H9 (cell line): ENCODE data around the gene EPHA3. TPM values are rescaled to one million over a fixed set of nuclear protein-coding genes. Genes with fewer than 3 reads are reported as not detected.

Source experiments
- DNase-seq: peaks from one replicate; pipeline ENCODE4 v3.0.0-alpha.2; 2017
- H2AFZ ChIP-seq: one replicate; pipeline ENCODE4 v1.6.1; 2013; ENCODE audit warnings: mild to moderate bottlenecking, low read length, control low read depth, moderate library complexity
- H2AK5ac ChIP-seq: 2 replicates; pipeline ENCODE4 v1.6.1; 2013; ENCODE audit warnings: low read length, control low read depth, mixed read lengths; ENCODE audit not compliant: insufficient read length
- H2BK120ac ChIP-seq: one replicate; pipeline ENCODE4 v1.6.1; 2013; ENCODE audit warnings: low read depth, mild to moderate bottlenecking, low read length, control low read depth, inconsistent platforms; ENCODE audit not compliant: poor library complexity, severe bottlenecking
- H2BK12ac ChIP-seq: 2 replicates; pipeline ENCODE4 v1.6.1; 2013; ENCODE audit warnings: low read length, control low read depth, mixed read lengths, low read depth; ENCODE audit not compliant: insufficient read length
- H2BK15ac ChIP-seq: 2 replicates; pipeline ENCODE4 v1.6.1; 2013; ENCODE audit warnings: low read depth, low read length, control low read depth
- H2BK20ac ChIP-seq: one replicate; pipeline ENCODE4 v1.6.1; 2013; ENCODE audit warnings: low read depth, mild to moderate bottlenecking, low read length, control low read depth, inconsistent platforms; ENCODE audit not compliant: poor library complexity, severe bottlenecking
- H2BK5ac ChIP-seq: 2 replicates; pipeline ENCODE4 v1.6.1; 2013; ENCODE audit warnings: low read length, control low read depth, mixed read lengths; ENCODE audit not compliant: insufficient read length
- H3K14ac ChIP-seq: 2 replicates; pipeline ENCODE4 v1.6.1; 2013; ENCODE audit warnings: low read length, control low read depth; ENCODE audit not compliant: insufficient read depth
- H3K18ac ChIP-seq: 2 replicates; pipeline ENCODE4 v1.6.1; 2013; ENCODE audit warnings: low read depth, mild to moderate bottlenecking, mixed read lengths, low read length, control low read depth; ENCODE audit not compliant: insufficient read length
- H3K23ac ChIP-seq: 2 replicates; pipeline ENCODE4 v1.6.1; 2013; ENCODE audit warnings: low read length, control low read depth, mixed read lengths, low read depth; ENCODE audit not compliant: insufficient read length
- H3K23me2 ChIP-seq: 2 replicates; pipeline ENCODE4 v1.6.1; 2013; ENCODE audit warnings: low read depth, mild to moderate bottlenecking, mixed read lengths, low read length, control low read depth; ENCODE audit not compliant: insufficient read length, poor library complexity, severe bottlenecking
- H3K27ac ChIP-seq: 2 replicates; pipeline ENCODE4 v1.5.1; 2013; ENCODE audit warnings: low read length, control low read depth, mixed read lengths, low read depth; ENCODE audit not compliant: insufficient read length
- H3K27me3 ChIP-seq: 2 replicates; pipeline ENCODE4 v1.6.1; 2013; ENCODE audit warnings: low read length, control low read depth, inconsistent platforms; ENCODE audit not compliant: insufficient read depth
- H3K4ac ChIP-seq: 2 replicates; pipeline ENCODE4 v1.6.1; 2013; ENCODE audit warnings: low read depth, mild to moderate bottlenecking, control low read depth, inconsistent platforms, low read length, moderate library complexity
- H3K4me1 ChIP-seq: 2 replicates; pipeline ENCODE4 v1.6.1; 2013; ENCODE audit warnings: low read length, control low read depth, inconsistent platforms; ENCODE audit not compliant: insufficient read depth
- H3K4me2 ChIP-seq: 2 replicates; pipeline ENCODE4 v1.6.1; 2013; ENCODE audit warnings: low read length, control low read depth, mixed read lengths; ENCODE audit not compliant: insufficient read length, insufficient read depth
- H3K56ac ChIP-seq: 2 replicates; pipeline ENCODE4 v1.6.1; 2013; ENCODE audit warnings: low read depth, mild to moderate bottlenecking, mixed read lengths, low read length, control low read depth; ENCODE audit not compliant: insufficient read length
- H3K79me1 ChIP-seq: 2 replicates; pipeline ENCODE4 v1.6.1; 2013; ENCODE audit warnings: low read depth, mild to moderate bottlenecking, moderate library complexity, low read length, control low read depth, inconsistent platforms; ENCODE audit not compliant: insufficient read depth, poor library complexity, severe bottlenecking
- H3K79me2 ChIP-seq: 2 replicates; pipeline ENCODE4 v1.6.1; 2013; ENCODE audit warnings: low read length, control low read depth, inconsistent platforms; ENCODE audit not compliant: insufficient read depth
- H3K9ac ChIP-seq: 2 replicates; pipeline ENCODE4 v1.6.1; 2013; ENCODE audit warnings: low read length, control low read depth, mixed read lengths; ENCODE audit not compliant: insufficient read length; ENCODE audit errors: extremely low read depth
- H3K9me3 ChIP-seq: one replicate; pipeline ENCODE4 v1.6.1; 2013; ENCODE audit warnings: low read depth, low read length, inconsistent platforms; ENCODE audit not compliant: control insufficient read depth
- H3T11ph ChIP-seq: one replicate; pipeline ENCODE4 v1.6.1; 2013; ENCODE audit warnings: mild to moderate bottlenecking, low read length, control low read depth, inconsistent platforms
- H4K20me1 ChIP-seq: one replicate; pipeline ENCODE4 v1.6.1; 2013; ENCODE audit not compliant: control insufficient read depth, insufficient read length, insufficient read depth
- H4K5ac ChIP-seq: 2 replicates; pipeline ENCODE4 v1.6.1; 2013; ENCODE audit warnings: low read depth, mild to moderate bottlenecking, mixed read lengths, low read length, control low read depth; ENCODE audit not compliant: insufficient read length
- H4K8ac ChIP-seq: replicated peaks from 2 replicates; pipeline ENCODE4 v1.6.1; 2013; ENCODE audit warnings: low read length, control low read depth, mixed read lengths, low read depth; ENCODE audit not compliant: insufficient read length
- H4K91ac ChIP-seq: 2 replicates; pipeline ENCODE4 v1.6.1; 2013; ENCODE audit warnings: low read depth, mild to moderate bottlenecking, moderate library complexity, mixed read lengths, low read length, control low read depth; ENCODE audit not compliant: insufficient read length
- H3K27ac Mint-ChIP-seq, 3 experiments: 2 replicates in 2 of 3; 3 replicates in 1 of 3; pipeline ENCODE4 v1.8.0; 2020 to 2021; ENCODE audit warnings: mixed read lengths in 3 of 3, mild to moderate bottlenecking in 1 of 3, moderate library complexity in 1 of 3
- H3K27me3 Mint-ChIP-seq: 2 replicates; pipeline ENCODE4 v1.8.0; 2021; ENCODE audit warnings: low read depth, mild to moderate bottlenecking, moderate library complexity, mixed read lengths
- H3K36me3 Mint-ChIP-seq, 3 experiments: 2 replicates in 2 of 3; 3 replicates in 1 of 3; pipeline ENCODE4 v1.8.0; 2020 to 2021; ENCODE audit warnings: low read depth in 3 of 3, mixed read lengths in 3 of 3; ENCODE audit not compliant: insufficient read depth in 1 of 3
- H3K4me1 Mint-ChIP-seq, 2 experiments: 2 replicates each; pipeline ENCODE4 v1.8.0; 2020; ENCODE audit warnings: mixed read lengths in 2 of 2
- H3K4me3 Mint-ChIP-seq, 2 experiments: 2 replicates in 1 of 2; 3 replicates in 1 of 2; pipeline ENCODE4 v1.8.0; 2020 to 2021; ENCODE audit warnings: mild to moderate bottlenecking in 2 of 2, mixed read lengths in 2 of 2, moderate library complexity in 1 of 2
- H3K9me3 Mint-ChIP-seq, 2 experiments: 2 replicates in 1 of 2; 3 replicates in 1 of 2; pipeline ENCODE4 v1.8.0; 2020; ENCODE audit warnings: mild to moderate bottlenecking in 2 of 2, mixed read lengths in 2 of 2, moderate library complexity in 1 of 2
- WGBS: extraction: QIAGEN DNeasy Blood & Tissue Kit; methylation state at CpG from one replicate; pipeline ENCODE4 v1.1.7; 2013; ENCODE audit warnings: missing lambda C conversion rate, low lambda C conversion rate, mixed read lengths; ENCODE audit not compliant: insufficient read length; ENCODE audit errors: extremely low coverage; 5-methylcytosine and 5-hydroxymethylcytosine counted together
- total RNA-seq: library from RNA; stranded (reverse); gene quantifications from 2 replicates; pipeline ENCODE4 v1.2.1, GENCODE V29; 2021
- TF ChIP-seq, protein P1 (sequence below): fragments of 200-600 bp; sonication (generic); conservative IDR thresholded peaks from 3 replicates; pipeline ENCODE4 v1.8.0; 2021; ENCODE audit warnings: antibody characterized with exemption, mild to moderate bottlenecking

EPHA3 gene
- total RNA-seq, 1 experiment from 2014 or later = 0.66 TPM

DNA sequence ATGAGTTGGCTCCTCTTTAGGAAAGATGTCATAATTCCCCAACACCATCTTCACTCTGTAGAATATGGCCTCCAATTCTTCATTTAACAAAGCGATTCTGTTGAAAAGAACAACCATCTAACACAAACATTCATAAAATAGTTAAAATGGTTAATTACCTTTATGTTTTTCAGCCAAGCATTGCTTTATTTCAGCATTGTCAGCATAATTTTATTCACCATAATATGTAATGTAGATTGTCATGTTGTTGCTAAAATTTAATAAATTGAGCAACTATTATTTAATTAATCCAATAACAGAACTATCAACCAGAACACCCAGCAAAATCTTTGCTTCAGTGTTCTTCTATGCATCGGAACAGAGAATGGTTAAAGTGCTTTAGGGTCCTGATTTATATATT is 46.2 kb upstream of the EPHA3 start:
- Histone ChIP-seq H3K56ac (no peak overlapping the region), H2BK120ac (no peak overlapping the region), H3K4me2 (no peak overlapping the region), H3K9me3 (no peaks in the 10 kb centered on the region), H4K91ac (no peak overlapping the region), H2BK20ac (no peak overlapping the region), H4K5ac (no peak overlapping the region), H3T11ph (no peak overlapping the region), H3K9ac (no peak overlapping the region), H3K79me2 (no peaks in the 10 kb centered on the region), H3K18ac (no peak overlapping the region), H2AK5ac (no peak overlapping the region), H3K14ac (no peak overlapping the region), H4K20me1 (no peaks in the 10 kb centered on the region), H2AFZ (no peak overlapping the region), H2BK15ac (no peak overlapping the region), H3K27ac (no peak overlapping the region), H3K4ac (no peak overlapping the region), H2BK5ac (no peak overlapping the region), H3K79me1 (no peaks in the 10 kb centered on the region), H3K27me3 (no peaks in the 10 kb centered on the region), H2BK12ac (no peak overlapping the region), H3K23me2 (no peaks in the 10 kb centered on the region), H3K4me1 (no peaks in the 10 kb centered on the region), H3K23ac (no peak overlapping the region), H4K8ac (no peak overlapping the region)
- DNase-seq = no peak
- WGBS = no CpG with 5 or more reads among the region's 2 CpGs
- no peak overlapping the region for H3K4me3 Mint-ChIP-seq
- no peaks in the 10 kb centered on the region for H3K9me3 Mint-ChIP-seq
- H3K27ac Mint-ChIP-seq = no peak overlapping the region
- no peaks in the 10 kb centered on the region for H3K27me3 Mint-ChIP-seq
- TF ChIP-seq, protein P1, sequence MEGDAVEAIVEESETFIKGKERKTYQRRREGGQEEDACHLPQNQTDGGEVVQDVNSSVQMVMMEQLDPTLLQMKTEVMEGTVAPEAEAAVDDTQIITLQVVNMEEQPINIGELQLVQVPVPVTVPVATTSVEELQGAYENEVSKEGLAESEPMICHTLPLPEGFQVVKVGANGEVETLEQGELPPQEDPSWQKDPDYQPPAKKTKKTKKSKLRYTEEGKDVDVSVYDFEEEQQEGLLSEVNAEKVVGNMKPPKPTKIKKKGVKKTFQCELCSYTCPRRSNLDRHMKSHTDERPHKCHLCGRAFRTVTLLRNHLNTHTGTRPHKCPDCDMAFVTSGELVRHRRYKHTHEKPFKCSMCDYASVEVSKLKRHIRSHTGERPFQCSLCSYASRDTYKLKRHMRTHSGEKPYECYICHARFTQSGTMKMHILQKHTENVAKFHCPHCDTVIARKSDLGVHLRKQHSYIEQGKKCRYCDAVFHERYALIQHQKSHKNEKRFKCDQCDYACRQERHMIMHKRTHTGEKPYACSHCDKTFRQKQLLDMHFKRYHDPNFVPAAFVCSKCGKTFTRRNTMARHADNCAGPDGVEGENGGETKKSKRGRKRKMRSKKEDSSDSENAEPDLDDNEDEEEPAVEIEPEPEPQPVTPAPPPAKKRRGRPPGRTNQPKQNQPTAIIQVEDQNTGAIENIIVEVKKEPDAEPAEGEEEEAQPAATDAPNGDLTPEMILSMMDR = no peak
- H3K36me3 Mint-ChIP-seq = no peaks in the 10 kb centered on the region
- H3K4me1 Mint-ChIP-seq = peaks cover 5% of the 10 kb centered on the region in 2 experiments; a peak in 2 of 4 replicates
